Measurements from ENCODE around the gene VAV3.

Gene VAV3

DNA sequence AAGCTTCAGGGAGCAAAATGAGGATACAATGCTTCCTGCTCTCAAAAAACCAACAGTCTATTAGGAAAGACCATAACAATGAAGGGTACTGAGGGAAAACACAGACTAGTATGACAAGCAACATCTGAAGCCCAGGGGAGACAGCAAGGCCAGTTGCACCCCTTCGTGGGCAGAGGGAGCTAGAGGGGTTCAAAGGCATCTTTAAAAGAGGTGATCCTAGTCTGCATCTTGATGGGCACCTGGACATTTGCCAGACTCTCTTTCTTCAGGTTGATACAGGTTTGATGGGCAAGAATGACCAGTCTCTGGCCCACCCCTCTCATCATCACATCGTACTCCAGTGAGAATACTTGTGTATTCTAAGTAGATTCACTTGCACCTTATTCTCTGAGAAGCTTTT lies 177.7 kb downstream of the VAV3 start:
- H3K4me3 ChIP-seq (ENCODE audit: low read depth, low read length) = no peak overlapping the region
- TF ChIP-seq, protein P1, sequence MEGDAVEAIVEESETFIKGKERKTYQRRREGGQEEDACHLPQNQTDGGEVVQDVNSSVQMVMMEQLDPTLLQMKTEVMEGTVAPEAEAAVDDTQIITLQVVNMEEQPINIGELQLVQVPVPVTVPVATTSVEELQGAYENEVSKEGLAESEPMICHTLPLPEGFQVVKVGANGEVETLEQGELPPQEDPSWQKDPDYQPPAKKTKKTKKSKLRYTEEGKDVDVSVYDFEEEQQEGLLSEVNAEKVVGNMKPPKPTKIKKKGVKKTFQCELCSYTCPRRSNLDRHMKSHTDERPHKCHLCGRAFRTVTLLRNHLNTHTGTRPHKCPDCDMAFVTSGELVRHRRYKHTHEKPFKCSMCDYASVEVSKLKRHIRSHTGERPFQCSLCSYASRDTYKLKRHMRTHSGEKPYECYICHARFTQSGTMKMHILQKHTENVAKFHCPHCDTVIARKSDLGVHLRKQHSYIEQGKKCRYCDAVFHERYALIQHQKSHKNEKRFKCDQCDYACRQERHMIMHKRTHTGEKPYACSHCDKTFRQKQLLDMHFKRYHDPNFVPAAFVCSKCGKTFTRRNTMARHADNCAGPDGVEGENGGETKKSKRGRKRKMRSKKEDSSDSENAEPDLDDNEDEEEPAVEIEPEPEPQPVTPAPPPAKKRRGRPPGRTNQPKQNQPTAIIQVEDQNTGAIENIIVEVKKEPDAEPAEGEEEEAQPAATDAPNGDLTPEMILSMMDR (IDR thresholded peaks at IDR 0.05; ENCODE audit: low read depth, low read length, missing control alignments) = peak; percentile 11
- in situ Hi-C loops (cut with HindIII; ENCODE audit: low sequenced_read_pairs) = no loop called here
- no peak for DNase-seq (ENCODE audit: low read depth)

DNA sequence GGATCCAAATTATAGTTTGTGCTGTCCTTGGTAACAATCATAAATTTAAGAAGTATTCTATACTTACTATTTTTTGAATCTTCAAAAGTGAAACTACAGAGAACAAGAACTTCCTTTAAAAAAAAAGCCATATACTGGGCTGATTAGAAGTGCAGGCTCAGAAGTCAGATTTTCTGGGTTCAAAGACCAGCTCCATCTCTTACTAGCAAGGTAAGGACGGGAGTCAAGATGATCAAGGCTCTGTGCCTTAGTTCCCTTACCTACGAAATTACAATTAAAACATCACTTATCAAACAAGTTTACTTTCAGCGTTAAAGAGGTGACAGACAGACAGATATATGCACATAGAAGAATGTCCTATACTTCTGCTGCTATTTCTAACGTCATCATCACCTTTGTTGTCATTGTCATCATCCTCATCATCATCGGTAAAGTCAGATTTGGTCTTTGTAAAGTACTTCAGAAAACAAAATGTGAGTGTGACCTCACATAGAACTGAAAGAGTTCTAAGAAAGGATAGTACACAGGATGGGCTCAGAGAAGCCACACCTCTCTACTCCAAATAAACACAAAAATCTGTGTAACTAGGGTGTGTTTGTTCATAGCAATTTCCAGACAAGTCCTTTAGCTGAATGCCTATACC lies 178.7 kb downstream of the VAV3 start:
- in situ Hi-C loops (cut with HindIII; ENCODE audit: low sequenced_read_pairs) = no loop called here
- no peak overlapping the region for H3K4me3 ChIP-seq (ENCODE audit: low read depth, low read length)
- DNase-seq (ENCODE audit: low read depth) = no peak
- TF ChIP-seq, protein P1 (IDR thresholded peaks at IDR 0.05; ENCODE audit: low read depth, low read length, missing control alignments) = no peak

DNA sequence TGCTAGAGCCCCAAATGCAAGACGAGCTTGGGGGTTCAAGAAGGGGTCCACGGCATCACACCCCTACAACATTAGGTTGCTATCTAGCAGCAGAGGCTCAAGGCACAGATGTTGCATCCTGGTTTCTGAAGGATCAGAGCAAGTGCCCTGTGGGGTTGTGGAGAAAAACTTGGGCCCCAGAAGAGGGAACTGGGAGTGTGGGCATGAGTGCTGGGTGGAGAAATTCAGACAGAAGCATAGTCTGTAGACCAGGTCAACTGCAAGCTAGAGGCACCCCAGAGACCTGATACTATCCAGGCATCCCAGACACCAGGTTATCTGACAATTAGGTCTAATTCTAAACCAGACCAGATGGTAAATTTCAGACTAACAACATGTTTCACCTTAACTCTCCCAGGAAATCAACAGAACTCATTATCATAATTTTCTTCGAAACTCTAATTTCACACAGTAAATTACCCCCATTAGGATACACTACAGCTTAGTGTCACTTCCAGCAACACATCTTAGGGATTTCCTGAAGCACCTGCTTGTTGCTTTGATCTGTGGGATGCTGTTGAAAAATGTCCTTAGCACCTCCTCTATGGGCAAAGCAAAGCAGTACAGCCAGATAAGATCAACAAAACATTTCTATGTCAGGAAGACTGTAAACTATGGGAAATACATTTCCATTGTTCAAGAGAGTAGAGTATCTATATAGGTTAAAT lies 179.3 kb downstream of the VAV3 start:
- in situ Hi-C loops (cut with HindIII; ENCODE audit: low sequenced_read_pairs) = no loop called here
- TF ChIP-seq, protein P1 (IDR thresholded peaks at IDR 0.05; ENCODE audit: low read depth, low read length, missing control alignments) = no peak
- DNase-seq (ENCODE audit: low read depth) = no peak
- no peak overlapping the region for H3K4me3 ChIP-seq (ENCODE audit: low read depth, low read length)

DNA sequence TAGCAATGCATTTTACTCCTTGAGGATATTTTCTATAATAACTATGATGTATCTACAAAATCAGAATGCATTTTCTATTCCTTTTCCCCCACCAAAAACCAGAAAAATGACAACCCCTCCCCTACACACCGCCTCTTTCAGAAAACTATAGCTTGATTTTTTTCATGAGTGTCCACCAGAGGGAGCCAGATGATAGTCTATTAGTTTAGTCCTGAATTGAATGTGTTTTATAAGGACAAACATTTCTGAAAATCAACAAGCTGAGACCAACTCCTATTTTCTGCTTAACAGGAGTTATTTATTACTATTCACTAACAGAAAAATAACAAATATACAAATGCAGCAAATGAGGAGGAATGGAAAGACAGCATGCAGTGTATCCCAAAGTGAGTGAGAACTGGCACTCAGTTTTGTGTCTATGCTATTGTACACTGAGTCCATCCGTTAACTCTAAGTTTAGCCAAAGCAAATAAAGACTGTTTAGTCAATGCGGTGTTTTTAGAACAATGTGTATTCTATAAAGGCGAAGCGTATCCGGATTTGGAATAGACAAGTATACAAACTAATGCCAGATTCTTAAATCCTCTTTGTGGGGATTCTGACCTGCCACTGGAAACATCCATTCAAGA lies 182.6 kb downstream of the VAV3 start:
- in situ Hi-C loops (cut with HindIII; ENCODE audit: low sequenced_read_pairs) = no loop called here
- TF ChIP-seq, protein P1 (IDR thresholded peaks at IDR 0.05; ENCODE audit: low read depth, low read length, missing control alignments) = peak; percentile 40

DNA sequence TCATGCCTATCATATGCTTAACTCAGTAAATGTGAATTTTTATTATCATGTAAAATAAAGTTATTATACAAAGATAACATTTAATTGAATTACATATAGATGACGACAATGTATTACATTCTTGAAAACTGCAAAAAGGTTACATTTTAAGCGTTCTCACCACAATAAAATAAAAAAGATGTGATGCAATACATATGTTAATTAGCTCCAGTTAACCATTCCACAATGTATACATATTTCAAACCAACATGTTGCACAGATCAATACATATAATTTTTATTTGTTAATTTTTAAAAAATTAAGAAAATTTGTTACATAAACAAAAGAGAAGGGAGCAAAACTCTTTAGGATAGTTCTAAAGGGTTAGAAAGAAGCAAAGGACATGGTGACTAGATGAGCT lies 183.7 kb downstream of the VAV3 start:
- in situ Hi-C loops (cut with HindIII; ENCODE audit: low sequenced_read_pairs) = no loop called here
- no peak for DNase-seq (ENCODE audit: low read depth)
- TF ChIP-seq, protein P1 (IDR thresholded peaks at IDR 0.05; ENCODE audit: low read depth, low read length, missing control alignments) = no peak
- no peak overlapping the region for H3K4me3 ChIP-seq (ENCODE audit: low read depth, low read length)

More for the DNA sequence above, 182.6 kb downstream of the VAV3 start:
- DNase-seq (ENCODE audit: low read depth) = peak; percentile 51
- no peak overlapping the region for H3K4me3 ChIP-seq (ENCODE audit: low read depth, low read length)

DNA sequence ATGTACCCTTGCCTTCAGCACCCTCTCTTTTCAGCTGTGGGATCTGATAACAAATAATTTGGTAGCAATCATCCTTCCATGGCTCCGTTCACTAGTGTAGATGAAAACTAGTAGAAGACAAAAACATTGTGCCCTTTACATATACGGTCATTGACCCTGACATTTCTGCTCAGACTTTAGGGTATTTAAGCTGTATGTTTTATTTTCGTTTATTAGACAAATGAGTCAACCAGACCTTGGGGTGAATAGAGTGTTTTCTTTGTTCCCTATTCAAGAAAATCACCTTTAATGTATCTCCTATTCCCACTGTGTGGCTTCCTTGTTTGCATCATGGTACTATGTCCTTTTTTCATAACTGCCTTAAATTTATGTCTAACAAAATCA lies 187.3 kb downstream of the VAV3 start:
- no peak overlapping the region for H3K4me3 ChIP-seq (ENCODE audit: low read depth, low read length)
- DNase-seq (ENCODE audit: low read depth) = no peak
- TF ChIP-seq, protein P1 (IDR thresholded peaks at IDR 0.05; ENCODE audit: low read depth, low read length, missing control alignments) = no peak
- in situ Hi-C loops (cut with HindIII; ENCODE audit: low sequenced_read_pairs) = no loop called here
